HG03442 (cell line): ENCODE data around the gene COMMD10.
"Not testable (repeated sequence)": the region's sequence is repeated elsewhere in the genome, so short reads cannot be mapped to it uniquely, and the experiment has no call there.

ENCODE experiments used
- ATAC-seq: cut with Tn5 transposase; IDR thresholded peaks from one replicate; pipeline ENCODE4 v1.9.1; 2021; ENCODE audit warnings: mild to moderate bottlenecking, moderate library complexity; ENCODE audit not compliant: unreplicated experiment

The COMMD10 gene

DNA sequence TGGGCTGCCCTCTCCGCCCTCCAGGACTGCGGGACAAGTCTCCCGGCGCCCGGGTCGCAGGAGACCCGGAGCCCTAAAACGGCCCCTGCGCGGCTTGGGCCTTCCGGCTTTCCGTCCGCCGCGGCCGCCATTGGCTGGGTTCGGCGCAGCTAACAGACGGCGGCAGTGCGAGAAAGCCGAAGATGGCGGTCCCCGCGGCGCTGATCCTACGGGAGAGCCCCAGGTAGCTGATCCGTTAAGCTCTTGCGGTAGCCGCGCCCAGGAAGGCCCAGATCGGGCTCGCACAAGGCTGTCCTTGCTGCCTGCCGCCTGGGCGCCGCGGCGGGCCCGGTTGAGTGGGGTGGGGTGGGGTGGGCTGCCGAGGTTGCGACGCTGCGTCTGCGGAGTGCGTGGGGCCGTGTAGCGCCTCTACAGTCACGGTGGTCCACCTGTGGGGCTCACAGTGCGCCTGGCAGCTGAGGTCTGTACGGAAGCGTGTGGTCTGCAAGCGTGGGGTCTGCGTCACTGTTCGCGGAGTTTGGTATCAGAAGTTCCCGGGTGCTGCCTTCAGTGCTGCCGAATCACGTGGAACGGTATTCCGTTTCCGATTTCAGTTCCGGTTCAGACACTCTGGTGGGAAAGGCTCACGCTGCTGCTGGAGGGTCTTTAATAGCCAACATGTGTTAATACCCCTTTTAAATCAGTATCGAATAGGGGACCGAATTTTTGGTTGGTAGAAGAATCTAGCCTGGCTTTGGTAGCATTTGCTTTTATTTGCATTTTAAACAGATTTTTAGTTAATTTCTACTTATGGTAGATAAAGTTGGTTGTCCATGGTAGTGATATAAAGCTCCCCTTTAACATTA lies at the start of gene COMMD10:
Gene COMMD10 (plus strand): TSS at position 155 of the 845 bp plus-strand sequence.
- ATAC-seq, result peak; percentile 88

DNA sequence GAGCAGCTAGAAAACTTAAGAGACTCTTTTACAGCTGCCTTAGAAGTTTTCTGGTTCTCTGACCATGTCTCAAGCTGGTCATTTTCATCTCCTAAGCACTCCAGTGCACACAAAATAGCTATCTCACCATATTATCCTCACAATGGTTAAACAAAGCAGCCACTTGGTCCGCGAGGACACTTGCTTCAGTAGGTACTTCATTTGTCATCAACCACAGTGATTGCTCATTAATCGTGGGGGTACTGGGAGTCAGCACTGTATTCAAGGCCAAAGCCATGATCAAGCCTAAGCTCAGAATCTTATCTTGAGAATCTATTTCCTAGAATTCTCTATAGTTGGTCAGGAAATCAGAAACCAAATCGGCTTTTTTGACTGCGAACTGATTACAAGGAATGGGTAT lies 49.7 kb upstream of the COMMD10 start:
- no peak for ATAC-seq

- no peak for ATAC-seq
Measured at GRCh38 chr5:116037236-116037822, 47.5 kb upstream of the COMMD10 start.

DNA sequence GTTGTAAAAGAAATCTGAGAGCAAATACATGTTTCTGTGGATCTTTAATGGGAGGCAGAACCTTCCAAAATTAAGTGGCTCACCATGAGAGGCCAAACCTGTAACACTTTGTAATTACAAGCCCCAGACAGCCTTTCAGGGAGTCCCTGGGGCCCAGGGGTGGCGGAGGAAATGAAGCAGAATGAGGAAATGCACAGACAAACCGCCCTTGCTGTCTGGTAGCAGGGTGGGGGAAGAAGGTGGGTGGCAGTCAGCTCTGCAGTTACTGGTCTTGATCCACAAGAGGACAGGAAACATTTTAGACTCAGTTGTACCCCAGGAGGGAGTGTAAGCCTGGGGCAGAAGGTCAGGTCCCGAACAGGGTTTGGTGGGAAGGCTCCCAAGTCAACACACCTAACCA lies 46.0 kb upstream of the COMMD10 start:
- ATAC-seq, result peak; percentile 80

- ATAC-seq, result no peak
Measured at GRCh38 chr5:116042375-116042774, 42.5 kb upstream of the COMMD10 start.

DNA sequence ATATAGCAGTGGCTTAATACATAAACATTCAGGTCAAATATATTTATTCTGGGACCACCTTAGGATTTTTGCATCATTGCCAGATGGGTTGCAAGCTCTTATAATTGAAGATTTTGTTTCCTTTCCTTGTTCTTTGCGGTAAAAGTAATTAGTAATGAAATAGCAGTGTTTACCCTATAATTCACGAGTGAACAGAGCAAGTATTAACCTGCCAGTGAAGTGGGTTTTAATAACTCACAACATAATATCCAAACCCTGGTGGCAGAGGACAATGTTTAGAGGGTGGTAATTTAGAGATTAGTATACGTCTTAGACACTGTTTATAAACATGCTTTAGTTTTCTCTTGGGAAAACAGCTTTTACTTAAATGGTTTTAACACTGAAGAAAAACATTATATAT lies 40.8 kb upstream of the COMMD10 start:
- ATAC-seq, result no peak

GRCh38 chr5:116045821-116046220 lies 39.0 kb upstream of the COMMD10 start:
- ATAC-seq, result no peak

- no peak for ATAC-seq
Measured at GRCh38 chr5:116046261-116046660, 38.6 kb upstream of the COMMD10 start.

DNA sequence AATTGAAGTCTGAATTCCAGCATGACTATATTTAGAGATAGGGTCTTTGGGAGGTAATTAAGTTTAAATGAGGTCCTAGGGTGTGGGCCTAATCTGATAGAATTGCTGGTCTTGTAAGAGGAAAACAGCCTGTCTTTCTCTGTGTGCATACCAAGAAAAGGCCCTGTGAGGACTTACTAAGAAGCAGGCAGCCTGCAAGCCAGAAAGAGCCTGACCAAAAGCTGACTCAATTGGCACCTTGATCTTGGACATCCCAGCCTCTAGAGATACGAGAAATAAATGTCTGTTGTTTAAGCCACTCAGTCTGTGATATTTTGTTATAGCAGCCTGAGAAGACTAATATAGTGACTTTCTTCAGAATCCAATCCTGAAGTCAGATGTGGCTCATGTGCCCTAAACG lies 38.0 kb upstream of the COMMD10 start:
- ATAC-seq, result no peak

GRCh38 chr5:116058346-116058936 lies 26.4 kb upstream of the COMMD10 start:
- no peak for ATAC-seq

GRCh38 chr5:116062352-116062751 lies 22.5 kb upstream of the COMMD10 start:
- no peak for ATAC-seq

DNA sequence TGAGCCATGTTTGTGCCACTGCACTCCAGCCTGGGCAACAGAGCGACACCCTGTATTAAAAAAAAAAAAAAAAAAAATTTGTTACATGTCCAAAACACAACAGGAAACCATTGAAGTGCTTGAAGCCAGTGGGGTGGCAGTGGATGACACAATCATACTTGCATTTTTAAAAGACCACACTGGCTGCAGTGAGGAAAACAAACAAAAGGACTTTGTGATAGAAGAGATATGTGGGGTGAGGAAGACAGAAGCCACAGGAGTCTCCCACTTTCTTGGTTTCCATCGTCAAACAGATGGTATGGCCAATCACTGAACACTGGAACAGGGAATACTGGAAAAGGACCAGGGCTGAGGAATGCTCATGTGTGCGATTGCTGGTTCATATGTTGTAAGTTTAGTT lies 20.9 kb upstream of the COMMD10 start:
- ATAC-seq, result no peak

DNA sequence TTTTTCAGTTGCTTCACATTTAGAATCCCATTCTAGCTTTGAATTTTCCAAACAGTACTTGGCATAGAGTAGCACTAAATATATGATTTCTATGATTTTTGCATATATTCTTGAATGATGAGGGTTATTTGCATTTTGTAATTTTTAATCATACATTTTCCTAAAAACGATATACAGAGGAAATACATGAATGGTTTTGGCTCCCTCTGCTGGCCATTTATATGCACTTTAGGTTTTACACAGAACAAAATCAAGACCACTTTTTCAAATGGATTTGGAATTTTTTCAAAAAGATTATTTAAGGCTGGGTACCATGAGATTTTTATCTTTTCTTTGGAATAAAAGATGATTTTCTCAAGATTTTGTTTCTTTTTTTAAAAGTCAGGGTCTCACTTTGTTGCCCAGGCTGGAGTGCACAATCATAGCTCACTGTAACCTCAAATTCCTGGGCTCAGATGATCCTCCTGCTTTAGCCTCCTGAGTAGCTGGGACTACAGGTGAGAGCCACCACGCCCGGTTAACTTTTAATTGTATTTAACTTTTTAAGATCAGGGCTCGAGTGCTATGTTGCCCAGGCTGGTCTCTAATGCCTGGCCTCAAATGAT lies 16.7 kb upstream of the COMMD10 start:
- ATAC-seq, result no peak

DNA sequence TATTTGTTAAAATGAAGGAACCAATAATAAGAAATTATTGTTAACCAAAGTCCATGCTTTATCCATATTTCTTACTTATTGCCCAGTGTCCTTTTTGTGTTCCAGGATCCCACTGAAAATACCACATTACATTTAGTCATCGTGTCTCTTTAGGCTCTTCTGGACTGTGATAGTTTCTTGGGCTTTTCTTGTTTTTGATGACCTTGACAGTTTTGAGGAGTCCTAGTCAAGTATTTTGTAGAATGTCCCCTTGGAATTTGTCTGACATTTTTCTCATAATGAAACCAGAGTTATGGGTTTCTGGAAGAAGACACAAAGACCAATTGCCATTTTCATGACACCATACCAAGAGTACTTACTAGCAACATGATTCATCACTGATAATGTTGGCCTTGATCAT lies 13.6 kb upstream of the COMMD10 start:
- ATAC-seq, result no peak

GRCh38 chr5:116075191-116075831 lies 9.5 kb upstream of the COMMD10 start:
- ATAC-seq, result no peak

- ATAC-seq, result peak; percentile 98
Measured at GRCh38 chr5:116076496-116076895, 8.3 kb upstream of the COMMD10 start.

DNA sequence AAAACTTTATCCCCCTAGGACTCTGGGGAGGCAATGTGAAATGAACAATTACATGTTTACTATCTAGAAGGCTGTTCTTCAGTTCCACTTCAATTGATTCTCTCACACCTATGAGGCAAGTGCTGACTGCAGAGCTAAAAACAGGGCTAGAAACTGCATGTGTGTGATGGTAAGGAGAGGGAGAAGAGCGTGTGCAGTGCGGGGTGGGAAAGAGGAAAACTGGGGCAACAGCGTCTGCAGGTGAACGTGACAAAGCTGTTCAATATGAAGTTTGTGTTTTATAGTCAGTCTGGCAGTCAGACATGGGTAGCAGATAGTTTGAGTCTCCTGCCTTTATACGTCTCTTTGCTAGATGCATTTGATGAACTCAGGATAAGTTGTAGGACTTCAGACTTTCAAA lies 6.6 kb upstream of the COMMD10 start:
- no peak for ATAC-seq

- peak; percentile 35 for ATAC-seq
Measured at GRCh38 chr5:116084287-116084691, 536 bp upstream of the COMMD10 start.

DNA sequence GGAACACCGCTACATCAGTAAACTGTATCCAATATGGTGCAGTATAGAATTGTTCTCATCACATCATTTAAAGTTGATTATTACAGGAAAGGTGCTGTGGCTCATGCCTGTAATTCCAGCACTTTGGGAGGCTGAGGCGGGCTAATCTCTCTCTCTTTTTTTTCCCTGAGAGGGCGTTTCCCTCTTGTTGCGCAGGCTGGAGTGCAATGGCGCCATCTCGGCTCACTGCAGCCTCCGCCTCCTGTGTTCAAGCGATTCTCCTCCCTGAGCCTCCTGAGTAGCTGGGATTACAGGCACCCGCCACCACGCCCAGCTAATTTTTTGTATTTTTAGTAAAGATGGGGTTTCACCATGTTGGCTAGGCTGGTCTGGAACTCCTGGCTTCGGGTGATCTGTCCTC lies 1.5 kb downstream of the COMMD10 start:
- ATAC-seq, result not testable (repeated sequence)

- ATAC-seq, result no peak
Measured at GRCh38 chr5:116088062-116088461, 3.2 kb downstream of the COMMD10 start.

DNA sequence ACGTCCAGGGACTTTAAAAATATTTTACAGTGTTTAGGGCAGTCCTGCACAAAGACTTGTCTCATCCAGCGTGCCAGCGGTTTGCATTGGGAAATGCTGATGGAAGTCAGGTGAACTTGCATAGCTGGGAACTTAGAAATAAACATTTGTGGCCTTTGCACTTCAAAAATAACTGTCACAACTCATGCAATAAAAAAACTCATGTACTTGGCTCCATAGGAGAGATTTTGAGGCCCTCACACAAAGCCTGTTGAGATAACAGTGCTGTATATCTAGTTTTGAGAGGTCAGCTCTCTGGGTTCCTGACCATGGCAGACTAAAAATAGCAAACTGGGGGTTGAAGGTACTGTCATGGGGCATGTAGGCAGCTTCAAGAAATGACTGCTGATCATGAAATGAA lies 5.5 kb downstream of the COMMD10 start:
- no peak for ATAC-seq
